ENCODE data around the gene CFAP100.

The CFAP100 gene

GRCh38 chr3:126460381-126460780, 65.7 kb downstream of the CFAP100 start:
- TF ChIP-seq FOXM1 (IDR thresholded peaks at IDR 0.05; ENCODE audit: borderline replicate concordance, low read depth): no peak
- no peak for TF ChIP-seq ZBTB7A (IDR thresholded peaks at IDR 0.05; ENCODE audit: low read depth)
- TF ChIP-seq YY1 (IDR thresholded peaks at IDR 0.05; ENCODE audit: low read depth): no peak
- TF ChIP-seq RAD21 (IDR thresholded peaks at IDR 0.05; ENCODE audit: low read depth): no peak
- no peak for TF ChIP-seq CREB1 (IDR thresholded peaks at IDR 0.05; ENCODE audit: low read depth)
- no peak for TF ChIP-seq TEAD4 (IDR thresholded peaks at IDR 0.05)
- no peak for TF ChIP-seq EP300 (IDR thresholded peaks at IDR 0.05; ENCODE audit: borderline replicate concordance)
- no peak for TF ChIP-seq TAF1 (IDR thresholded peaks at IDR 0.05; ENCODE audit: low read depth)
- no peak for TF ChIP-seq EGR1 (IDR thresholded peaks at IDR 0.05)

GRCh38 chr3:126461450-126462070, 66.9 kb downstream of the CFAP100 start:
- TF ChIP-seq TEAD4 (IDR thresholded peaks at IDR 0.05) (no peak), EP300 (IDR thresholded peaks at IDR 0.05; ENCODE audit: borderline replicate concordance) (no peak), TAF1 (IDR thresholded peaks at IDR 0.05; ENCODE audit: low read depth) (no peak), CEBPB (IDR thresholded peaks at IDR 0.05) (no peak), RAD21 (IDR thresholded peaks at IDR 0.05; ENCODE audit: low read depth) (no peak)
- TF ChIP-seq, protein P1, sequence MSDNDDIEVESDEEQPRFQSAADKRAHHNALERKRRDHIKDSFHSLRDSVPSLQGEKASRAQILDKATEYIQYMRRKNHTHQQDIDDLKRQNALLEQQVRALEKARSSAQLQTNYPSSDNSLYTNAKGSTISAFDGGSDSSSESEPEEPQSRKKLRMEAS (IDR thresholded peaks at IDR 0.05): no peak

GRCh38 chr3:126463521-126463920, 68.8 kb downstream of the CFAP100 start:
- no peak for TF ChIP-seq CREB1 (IDR thresholded peaks at IDR 0.05; ENCODE audit: low read depth)
- no peak for TF ChIP-seq EGR1 (IDR thresholded peaks at IDR 0.05)
- TF ChIP-seq, protein P2, sequence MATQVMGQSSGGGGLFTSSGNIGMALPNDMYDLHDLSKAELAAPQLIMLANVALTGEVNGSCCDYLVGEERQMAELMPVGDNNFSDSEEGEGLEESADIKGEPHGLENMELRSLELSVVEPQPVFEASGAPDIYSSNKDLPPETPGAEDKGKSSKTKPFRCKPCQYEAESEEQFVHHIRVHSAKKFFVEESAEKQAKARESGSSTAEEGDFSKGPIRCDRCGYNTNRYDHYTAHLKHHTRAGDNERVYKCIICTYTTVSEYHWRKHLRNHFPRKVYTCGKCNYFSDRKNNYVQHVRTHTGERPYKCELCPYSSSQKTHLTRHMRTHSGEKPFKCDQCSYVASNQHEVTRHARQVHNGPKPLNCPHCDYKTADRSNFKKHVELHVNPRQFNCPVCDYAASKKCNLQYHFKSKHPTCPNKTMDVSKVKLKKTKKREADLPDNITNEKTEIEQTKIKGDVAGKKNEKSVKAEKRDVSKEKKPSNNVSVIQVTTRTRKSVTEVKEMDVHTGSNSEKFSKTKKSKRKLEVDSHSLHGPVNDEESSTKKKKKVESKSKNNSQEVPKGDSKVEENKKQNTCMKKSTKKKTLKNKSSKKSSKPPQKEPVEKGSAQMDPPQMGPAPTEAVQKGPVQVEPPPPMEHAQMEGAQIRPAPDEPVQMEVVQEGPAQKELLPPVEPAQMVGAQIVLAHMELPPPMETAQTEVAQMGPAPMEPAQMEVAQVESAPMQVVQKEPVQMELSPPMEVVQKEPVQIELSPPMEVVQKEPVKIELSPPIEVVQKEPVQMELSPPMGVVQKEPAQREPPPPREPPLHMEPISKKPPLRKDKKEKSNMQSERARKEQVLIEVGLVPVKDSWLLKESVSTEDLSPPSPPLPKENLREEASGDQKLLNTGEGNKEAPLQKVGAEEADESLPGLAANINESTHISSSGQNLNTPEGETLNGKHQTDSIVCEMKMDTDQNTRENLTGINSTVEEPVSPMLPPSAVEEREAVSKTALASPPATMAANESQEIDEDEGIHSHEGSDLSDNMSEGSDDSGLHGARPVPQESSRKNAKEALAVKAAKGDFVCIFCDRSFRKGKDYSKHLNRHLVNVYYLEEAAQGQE (IDR thresholded peaks at IDR 0.05; ENCODE audit: low read depth): no peak
- TF ChIP-seq, protein P1 (IDR thresholded peaks at IDR 0.05): no peak
- TF ChIP-seq CEBPB (IDR thresholded peaks at IDR 0.05): no peak
- no peak for TF ChIP-seq TAF1 (IDR thresholded peaks at IDR 0.05; ENCODE audit: low read depth)
- no peak for TF ChIP-seq RAD21 (IDR thresholded peaks at IDR 0.05; ENCODE audit: low read depth)
- no peak for TF ChIP-seq YY1 (IDR thresholded peaks at IDR 0.05; ENCODE audit: low read depth)
- no peak for TF ChIP-seq NFIC (IDR thresholded peaks at IDR 0.05)
- no peak for TF ChIP-seq FOXM1 (IDR thresholded peaks at IDR 0.05; ENCODE audit: borderline replicate concordance, low read depth)
- no peak for TF ChIP-seq TCF12 (IDR thresholded peaks at IDR 0.05; ENCODE audit: low read depth)

DNA sequence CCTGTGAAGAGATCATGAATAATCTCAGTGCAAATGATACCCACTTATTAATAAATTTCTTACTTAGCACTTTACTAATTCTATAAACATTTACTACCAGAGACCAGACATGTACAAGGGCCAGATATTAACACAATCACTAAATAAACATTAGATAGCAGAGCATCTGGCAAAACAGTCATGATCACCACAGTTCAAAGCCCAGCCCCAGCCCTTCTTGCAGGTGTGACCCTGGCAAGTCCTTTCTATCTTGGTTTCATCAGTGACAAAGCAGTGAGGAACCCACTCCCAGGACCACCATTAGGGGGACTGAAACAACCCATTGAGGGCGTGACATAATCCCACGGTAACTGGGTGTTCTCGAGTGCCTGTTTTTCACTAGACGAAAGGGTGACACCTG, 69.4 kb downstream of the CFAP100 start:
- TF ChIP-seq RAD21 (IDR thresholded peaks at IDR 0.05; ENCODE audit: low read depth) (no peak), USF1 (IDR thresholded peaks at IDR 0.05) (no peak), YY1 (IDR thresholded peaks at IDR 0.05; ENCODE audit: low read depth) (no peak), TCF12 (IDR thresholded peaks at IDR 0.05; ENCODE audit: low read depth) (no peak)
- TF ChIP-seq, protein P2 (IDR thresholded peaks at IDR 0.05; ENCODE audit: low read depth): no peak

- TF ChIP-seq CEBPB (IDR thresholded peaks at IDR 0.05) (no peak), EGR1 (IDR thresholded peaks at IDR 0.05) (no peak), TAF1 (IDR thresholded peaks at IDR 0.05; ENCODE audit: low read depth) (no peak)
Measured at GRCh38 chr3:126464494-126464893, 69.8 kb downstream of the CFAP100 start.

GRCh38 chr3:126464997-126465396, 70.3 kb downstream of the CFAP100 start:
- TF ChIP-seq RAD21 (IDR thresholded peaks at IDR 0.05; ENCODE audit: low read depth) (no peak), TCF12 (IDR thresholded peaks at IDR 0.05; ENCODE audit: low read depth) (no peak), YY1 (IDR thresholded peaks at IDR 0.05; ENCODE audit: low read depth) (no peak), CEBPB (IDR thresholded peaks at IDR 0.05) (no peak), USF1 (IDR thresholded peaks at IDR 0.05) (no peak), EGR1 (IDR thresholded peaks at IDR 0.05) (no peak), NFIC (IDR thresholded peaks at IDR 0.05) (no peak), CREB1 (IDR thresholded peaks at IDR 0.05; ENCODE audit: low read depth) (no peak), TAF1 (IDR thresholded peaks at IDR 0.05; ENCODE audit: low read depth) (no peak), TEAD4 (IDR thresholded peaks at IDR 0.05) (no peak), ZBTB7A (IDR thresholded peaks at IDR 0.05; ENCODE audit: low read depth) (no peak), EP300 (IDR thresholded peaks at IDR 0.05; ENCODE audit: borderline replicate concordance) (no peak), FOXM1 (IDR thresholded peaks at IDR 0.05; ENCODE audit: borderline replicate concordance, low read depth) (no peak)
- TF ChIP-seq, protein P1 (IDR thresholded peaks at IDR 0.05): no peak
- TF ChIP-seq, protein P2 (IDR thresholded peaks at IDR 0.05; ENCODE audit: low read depth): no peak

Data from Ishikawa (cell line).